ENCODE measurements around the gene LRRC7.

The LRRC7 gene

GRCh38 chr1:69585666-69586065 lies 17.9 kb downstream of the LRRC7 start:
- DNase-seq (ENCODE audit: low read depth, low spot score): no peak
- no peak overlapping the region for H3K27ac ChIP-seq

DNA sequence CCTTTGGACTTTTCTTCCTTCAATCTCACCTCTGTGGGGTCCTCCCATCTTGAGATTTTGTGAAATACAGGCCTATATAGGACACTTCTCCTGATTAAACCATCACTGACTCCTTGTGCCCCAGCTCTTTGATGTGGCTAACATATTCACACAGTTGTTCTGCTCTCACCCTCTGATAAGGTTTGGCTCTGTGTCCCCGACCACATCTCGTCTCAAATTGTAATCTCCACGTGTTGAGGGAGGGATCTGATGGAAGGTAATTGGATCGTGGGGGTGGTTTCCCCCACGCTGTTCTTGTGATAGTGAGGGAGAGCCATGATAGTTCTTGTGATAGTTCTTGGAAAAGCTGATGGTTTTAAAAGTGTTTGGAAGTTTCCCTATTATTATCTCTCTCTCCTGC lies 19.7 kb downstream of the LRRC7 start:
- no peak for DNase-seq (ENCODE audit: low read depth, low spot score)
- H3K27ac ChIP-seq: no peak overlapping the region

DNA sequence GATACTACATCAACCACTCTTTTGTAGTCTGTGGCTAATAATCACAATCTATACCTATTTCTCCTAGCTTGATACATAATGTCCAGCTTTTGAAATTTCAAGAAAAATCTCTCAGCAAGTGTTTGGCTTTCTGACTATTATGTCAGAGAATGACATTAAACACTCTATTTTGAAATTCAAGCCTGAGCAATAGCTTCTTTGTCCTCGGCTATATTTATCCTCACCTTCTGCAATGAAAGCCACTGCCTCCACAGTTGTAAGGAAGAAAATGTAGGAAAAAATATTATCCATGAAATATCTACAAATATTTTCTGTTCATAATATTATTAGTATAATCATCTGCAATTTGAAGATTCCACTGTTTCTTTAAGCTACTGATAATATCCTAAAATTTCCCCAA lies 22.1 kb downstream of the LRRC7 start:
- DNase-seq (ENCODE audit: low read depth, low spot score): no peak
- H3K27ac ChIP-seq: no peak overlapping the region

- DNase-seq (ENCODE audit: low read depth, low spot score): no peak
- H3K27ac ChIP-seq: no peak overlapping the region
These were observed 24.6 kb downstream of the LRRC7 start for GRCh38 chr1:69592341-69592740.

DNA sequence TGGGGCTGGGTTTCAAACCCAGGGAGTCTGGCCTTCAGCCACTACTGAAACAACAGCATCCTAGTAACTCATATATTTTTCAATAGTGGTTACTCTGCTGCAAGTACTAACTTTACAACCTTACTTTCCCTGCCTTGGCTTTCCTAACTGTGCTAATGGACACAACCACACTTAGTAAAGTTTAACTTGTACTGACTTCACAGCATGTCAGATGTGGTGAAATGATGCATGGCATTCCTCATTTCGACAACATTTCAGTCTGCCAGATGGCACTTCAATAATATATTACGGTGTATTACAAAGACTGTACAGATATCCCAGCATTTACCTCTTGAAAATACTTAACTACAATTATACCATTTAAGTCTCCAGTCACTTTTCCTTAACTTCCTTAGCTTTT lies 27.8 kb downstream of the LRRC7 start:
- DNase-seq (ENCODE audit: low read depth, low spot score): no peak
- H3K27ac ChIP-seq: no peak overlapping the region

DNA sequence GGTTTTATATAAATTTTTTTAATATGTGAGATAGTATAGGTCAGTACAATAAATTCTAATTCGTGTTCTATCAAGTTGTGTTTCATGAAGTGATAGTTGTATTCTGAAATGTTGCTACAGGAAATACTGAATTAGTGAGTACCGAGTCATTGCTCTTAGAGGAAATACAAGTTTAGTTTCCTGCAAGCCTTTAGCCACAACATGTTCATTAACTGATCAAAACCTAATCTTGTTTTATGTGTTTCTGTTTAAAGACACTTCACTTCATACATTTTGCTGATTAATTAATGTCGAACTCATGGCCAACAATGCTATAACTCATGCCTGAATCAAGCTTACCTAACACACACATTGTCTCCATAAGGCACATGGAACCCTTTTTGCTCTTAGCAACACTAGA lies 43.6 kb downstream of the LRRC7 start:
- peak overlapping the region; percentile 44 for H3K27ac ChIP-seq
- peak; percentile 16 for DNase-seq (ENCODE audit: low read depth, low spot score)

DNA sequence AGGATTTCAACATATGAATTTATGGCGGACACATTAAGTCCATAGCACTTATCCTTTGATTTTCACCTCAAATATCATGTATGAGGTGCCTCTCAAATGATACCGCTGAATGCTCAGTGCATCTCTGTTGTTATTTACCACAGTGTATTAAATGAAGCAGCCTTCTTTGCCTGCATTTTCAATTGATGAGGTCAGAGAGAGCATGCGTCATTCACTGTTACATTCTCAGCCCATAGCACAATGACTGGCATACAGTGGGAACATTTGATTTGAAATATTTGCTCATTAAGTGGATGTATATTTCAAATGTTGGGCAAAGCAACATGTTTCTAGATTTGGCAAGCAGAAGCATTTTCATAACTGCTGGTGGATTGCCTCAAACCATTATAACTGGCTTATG lies 45.7 kb downstream of the LRRC7 start:
- no peak for DNase-seq (ENCODE audit: low read depth, low spot score)
- no peak overlapping the region for H3K27ac ChIP-seq

GRCh38 chr1:69638673-69639072 lies 71.0 kb downstream of the LRRC7 start:
- no peak for DNase-seq (ENCODE audit: low read depth, low spot score)
- H3K27ac ChIP-seq: no peak overlapping the region

DNA sequence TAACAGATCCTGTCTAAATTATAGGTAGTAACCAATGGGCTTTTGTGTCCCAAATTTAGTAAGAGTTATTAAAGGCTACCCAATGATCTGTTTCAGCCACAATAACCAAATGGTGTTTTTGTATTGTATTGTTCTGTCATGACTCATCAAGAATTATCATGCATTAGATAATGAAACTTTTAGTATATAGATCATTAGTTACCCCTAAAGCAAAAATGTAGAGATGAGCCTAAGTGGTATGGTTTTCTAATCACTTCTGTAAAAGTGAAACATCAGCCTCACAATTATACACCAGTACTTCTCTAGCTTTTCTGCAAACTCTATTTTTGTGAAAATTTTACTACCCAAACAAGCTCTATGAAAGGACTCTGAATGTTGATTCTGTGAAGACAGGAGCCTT lies 71.4 kb downstream of the LRRC7 start:
- H3K27ac ChIP-seq: no peak overlapping the region
- DNase-seq (ENCODE audit: low read depth, low spot score): no peak

GRCh38 chr1:69643266-69643665 lies 75.5 kb downstream of the LRRC7 start:
- no peak for DNase-seq (ENCODE audit: low read depth, low spot score)
- no peak overlapping the region for H3K27ac ChIP-seq

DNA sequence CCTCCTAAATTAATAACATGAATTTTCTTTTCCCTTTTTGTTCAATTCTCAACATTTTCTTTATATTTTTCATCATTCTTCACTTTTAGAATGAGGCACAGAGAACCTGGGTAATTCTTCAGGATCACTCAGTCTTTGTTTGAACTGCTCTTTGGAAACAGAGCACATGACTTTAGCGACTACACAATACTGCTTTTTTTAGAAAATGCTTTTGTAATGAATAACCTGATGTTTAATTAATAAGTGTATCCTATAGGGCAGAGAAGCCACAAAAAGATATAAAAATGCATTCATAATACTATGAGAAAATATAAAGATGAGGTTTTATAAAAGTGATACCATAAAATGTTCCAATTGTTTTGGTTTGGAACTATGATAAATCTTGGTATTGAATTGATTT lies 77.8 kb downstream of the LRRC7 start:
- DNase-seq (ENCODE audit: low read depth, low spot score): no peak
- no peak overlapping the region for H3K27ac ChIP-seq

GRCh38 chr1:69648486-69648885 lies 80.8 kb downstream of the LRRC7 start:
- H3K27ac ChIP-seq: no peak overlapping the region
- DNase-seq (ENCODE audit: low read depth, low spot score): peak; percentile 29

- no peak for DNase-seq (ENCODE audit: low read depth, low spot score)
These were observed 81.8 kb downstream of the LRRC7 start for GRCh38 chr1:69649383-69649990.

GRCh38 chr1:69650779-69651178 lies 83.1 kb downstream of the LRRC7 start:
- DNase-seq (ENCODE audit: low read depth, low spot score): no peak
- H3K27ac ChIP-seq: no peak overlapping the region

More at GRCh38 chr1:69649383-69649990, 81.8 kb downstream of the LRRC7 start:
- no peak overlapping the region for H3K27ac ChIP-seq

DNA sequence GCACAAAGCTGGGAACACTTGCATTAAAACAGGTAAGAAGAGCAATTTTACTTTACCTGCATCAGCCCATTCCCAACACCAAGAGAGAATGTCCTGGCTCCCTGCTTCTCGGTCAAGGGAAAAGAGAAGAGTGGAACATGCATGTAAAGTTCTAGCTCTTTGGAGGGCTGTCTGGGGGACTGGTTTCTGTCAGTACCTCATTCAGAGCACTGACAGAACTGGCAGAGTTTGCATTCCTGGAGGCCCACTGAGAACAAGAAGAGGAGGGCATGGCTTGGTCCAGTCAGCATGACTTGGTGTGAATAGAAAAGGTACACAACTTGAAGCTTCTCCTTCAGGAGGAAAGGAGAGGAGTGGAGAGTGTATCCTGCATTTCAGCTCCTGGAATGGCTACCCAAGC lies 83.9 kb downstream of the LRRC7 start:
- no peak overlapping the region for H3K27ac ChIP-seq
- no peak for DNase-seq (ENCODE audit: low read depth, low spot score)

DNA sequence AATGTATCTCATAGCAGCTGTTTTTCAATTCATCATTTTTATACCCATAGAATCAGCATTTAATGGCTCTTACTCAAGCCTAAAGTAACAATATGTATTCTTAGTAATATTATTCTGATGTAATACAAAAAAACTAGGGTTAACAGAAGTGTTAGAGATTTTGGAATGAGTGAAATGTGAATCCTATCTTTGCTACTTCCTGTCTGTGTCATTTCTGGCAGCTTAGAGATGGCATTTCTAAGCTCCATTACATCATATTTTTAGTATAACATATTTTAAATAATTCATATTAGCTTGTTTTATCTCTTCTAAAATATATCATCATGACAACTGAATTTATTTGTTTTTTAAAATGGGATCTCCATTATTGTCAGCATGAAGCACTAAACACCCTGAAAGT lies 90.2 kb downstream of the LRRC7 start:
- H3K27ac ChIP-seq: no peak overlapping the region
- DNase-seq (ENCODE audit: low read depth, low spot score): no peak

DNA sequence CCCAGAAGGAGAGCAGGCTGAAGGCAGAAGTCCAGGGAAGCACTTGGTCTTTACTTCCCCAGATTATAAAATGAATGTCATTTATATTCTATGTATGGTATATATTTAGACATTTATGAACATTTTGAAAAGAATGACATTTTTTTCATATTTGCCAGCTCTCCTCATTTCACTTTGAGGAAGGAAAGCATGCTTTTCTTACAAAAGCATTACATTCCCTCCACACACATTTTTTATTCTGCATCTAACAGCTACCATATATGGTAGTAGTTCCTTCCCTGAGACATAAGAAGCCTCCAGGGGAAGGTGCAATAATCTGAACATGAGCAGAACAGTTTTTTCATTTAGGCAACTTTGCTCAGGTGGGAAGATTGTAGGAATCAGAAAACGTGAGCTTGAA lies 94.0 kb downstream of the LRRC7 start:
- no peak overlapping the region for H3K27ac ChIP-seq
- DNase-seq (ENCODE audit: low read depth, low spot score): no peak

- DNase-seq (ENCODE audit: low read depth, low spot score): no peak
- no peak overlapping the region for H3K27ac ChIP-seq
These were observed 94.6 kb downstream of the LRRC7 start for GRCh38 chr1:69662321-69662720.

DNA sequence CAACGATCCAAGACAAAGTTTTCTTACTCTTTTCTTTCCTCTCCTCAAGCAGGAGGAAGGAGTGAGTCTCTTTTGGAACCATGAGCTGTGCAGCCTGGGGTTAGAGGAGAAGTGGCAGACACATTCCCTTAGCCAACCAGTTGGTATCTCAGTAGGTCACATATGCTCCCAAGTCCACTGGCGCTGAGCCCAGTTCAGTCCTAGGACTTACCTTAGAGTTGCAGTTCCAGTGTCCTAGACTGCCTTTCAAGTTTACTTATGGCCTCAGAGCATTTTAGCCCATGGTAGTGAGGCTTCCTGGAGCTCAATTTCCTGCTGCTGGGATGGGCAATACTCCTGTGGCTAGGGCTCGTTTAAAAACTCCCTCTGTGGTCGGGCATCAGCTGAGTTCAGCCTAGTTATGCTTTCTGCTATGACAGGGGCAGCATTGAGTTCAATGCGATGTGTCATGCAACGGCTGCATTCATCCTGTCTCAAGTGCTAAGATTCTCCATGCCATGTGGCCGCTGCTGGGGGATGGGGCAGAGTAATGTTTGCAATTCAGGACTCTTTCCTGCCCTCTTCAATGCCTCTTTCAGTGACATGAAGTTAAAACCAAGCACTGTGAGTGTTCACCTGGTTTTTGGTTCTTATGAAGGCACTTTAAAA lies 103.8 kb downstream of the LRRC7 start:
- no peak for DNase-seq (ENCODE audit: low read depth, low spot score)
- H3K27ac ChIP-seq: no peak overlapping the region

DNA sequence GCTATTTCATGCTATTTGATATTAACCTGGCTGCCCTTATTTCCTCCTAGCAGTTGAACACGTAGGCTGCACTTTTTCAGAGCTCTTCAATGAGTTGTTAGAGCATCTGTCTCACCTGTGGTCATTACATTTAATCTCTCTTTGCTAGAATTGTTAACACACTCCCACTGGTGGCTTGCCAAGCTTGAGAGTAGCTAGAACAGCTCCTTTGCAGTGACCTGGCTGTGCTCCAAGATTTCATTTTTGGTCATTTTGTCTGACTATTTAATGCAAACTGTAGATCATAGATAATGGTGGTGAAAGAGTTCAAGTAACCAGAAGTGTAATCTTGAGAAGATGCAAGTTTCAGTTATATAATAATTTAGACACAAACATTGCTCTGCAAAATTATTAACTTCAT lies 105.6 kb downstream of the LRRC7 start:
- no peak for DNase-seq (ENCODE audit: low read depth, low spot score)
- H3K27ac ChIP-seq: no peak overlapping the region

- DNase-seq (ENCODE audit: low read depth, low spot score): no peak
- H3K27ac ChIP-seq: no peak overlapping the region
These were observed 112.2 kb downstream of the LRRC7 start for GRCh38 chr1:69679965-69680364.

DNA sequence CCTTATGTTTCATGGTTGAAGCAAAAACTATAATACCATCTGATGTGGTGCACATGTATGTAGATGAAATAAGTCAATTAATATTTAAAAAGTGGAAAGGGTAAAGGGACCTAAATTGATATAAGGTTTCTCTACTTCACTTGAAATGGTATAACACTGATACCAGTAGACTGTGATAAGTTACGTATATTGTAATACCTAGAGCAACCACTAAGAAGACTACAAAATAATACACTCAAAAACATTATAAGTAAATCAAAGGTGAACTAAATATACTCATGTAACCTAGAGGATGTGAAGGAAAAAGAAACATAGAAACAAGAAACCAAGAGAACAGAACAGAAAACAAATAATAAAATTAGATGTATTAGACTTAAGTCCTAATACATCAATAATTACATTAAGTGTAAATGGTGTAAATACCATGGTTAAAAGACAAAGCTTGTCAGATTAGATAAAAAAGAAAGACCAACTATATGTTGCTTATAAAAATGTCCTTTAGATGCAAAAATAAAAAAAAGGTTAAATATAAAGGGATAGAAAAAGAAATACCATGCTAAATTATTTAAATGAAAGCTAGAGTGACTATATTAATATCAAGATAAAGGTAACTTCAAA lies 118.8 kb downstream of the LRRC7 start:
- no peak overlapping the region for H3K27ac ChIP-seq
- no peak for DNase-seq (ENCODE audit: low read depth, low spot score)
